NCI-H2196 (cell line): ENCODE results near the gene CKB.
A peak's percentile ranks its signal among the peaks of the same experiment; 100 is the strongest.
"Not testable (repeated sequence)": the region's sequence is repeated elsewhere in the genome, so short reads cannot be mapped to it uniquely, and the experiment has no call there.

Experiments used
- DNase-seq: peaks from one replicate; lab custom pipeline; 2025; ENCODE audit not compliant: unreplicated experiment; lab: John Stamatoyannopoulos, UW

The CKB gene

DNA sequence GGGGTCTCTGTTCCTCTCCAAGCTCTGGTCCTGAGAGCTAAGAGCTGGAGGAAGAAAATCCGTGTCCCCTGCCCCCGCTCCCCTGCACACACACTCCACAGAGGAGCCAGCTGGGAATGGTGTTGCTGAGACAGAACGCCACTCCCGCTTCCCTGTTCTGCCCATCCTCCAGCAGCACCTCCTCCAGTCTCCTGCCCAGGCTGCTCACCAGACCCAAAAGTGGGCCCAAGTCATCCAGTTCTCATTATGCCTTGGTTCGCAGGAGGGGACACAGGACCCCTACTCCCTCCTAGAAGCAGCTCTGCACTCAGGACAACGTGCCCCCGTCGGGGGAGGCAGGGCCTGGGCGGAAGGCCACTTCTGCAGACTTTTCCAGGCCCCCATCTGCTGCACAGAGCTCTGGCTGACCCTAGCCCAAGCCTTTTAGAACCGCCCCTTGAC lies 5.5 kb upstream of the CKB start:
- no peak for DNase-seq

GRCh38 chr14:103527408-103528145 lies 4.9 kb upstream of the CKB start:
- no peak for DNase-seq

DNA sequence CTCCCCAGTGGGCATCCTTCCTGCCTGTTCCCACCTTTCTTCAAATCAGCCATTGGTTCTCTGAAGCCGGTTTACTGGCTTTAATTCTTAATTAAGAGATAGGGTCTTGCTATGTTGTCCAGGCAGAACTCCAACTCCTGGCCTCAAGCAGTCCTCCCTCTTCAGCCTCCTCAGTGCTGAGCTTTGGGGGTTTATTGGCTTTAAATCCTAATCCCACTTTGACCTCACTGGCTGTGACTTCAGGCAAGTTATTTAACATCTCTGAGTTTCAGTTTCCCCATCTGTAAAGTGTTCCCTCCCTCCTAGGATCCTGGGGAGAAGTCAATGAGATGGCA lies 4.3 kb upstream of the CKB start:
- DNase-seq: no peak

DNA sequence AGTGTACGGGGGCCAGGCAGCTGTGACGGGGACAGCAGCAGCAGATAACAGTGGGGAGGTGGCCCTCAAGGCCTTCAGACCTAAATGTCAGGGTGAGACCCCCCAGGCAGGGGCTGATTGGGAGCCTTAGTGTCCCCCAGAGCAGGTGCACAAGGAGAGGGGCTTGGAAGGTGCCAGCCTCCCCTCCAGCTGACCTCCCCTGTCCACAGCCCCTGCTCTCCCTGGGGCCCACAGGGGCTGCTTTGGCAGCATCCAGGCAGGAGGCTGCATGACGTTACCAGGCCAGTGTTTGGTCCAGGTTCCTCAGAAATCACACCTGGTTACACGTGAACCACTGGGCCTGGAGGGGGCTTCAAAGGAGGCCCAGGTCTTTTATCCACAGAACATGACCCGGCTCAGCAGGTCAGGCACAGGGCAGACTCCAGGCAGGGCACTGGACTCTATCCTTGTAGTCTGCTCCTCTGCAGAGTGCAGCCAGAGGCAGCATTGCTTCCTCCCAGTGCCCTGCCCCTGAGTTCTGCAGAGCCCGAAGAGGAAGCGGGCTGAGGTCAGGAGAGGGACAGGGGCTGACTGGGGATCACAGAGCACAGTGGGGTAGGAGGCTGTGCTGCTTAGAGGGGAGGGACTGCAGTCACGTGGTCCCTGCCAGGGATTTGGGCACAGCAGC lies 3.8 kb upstream of the CKB start:
- DNase-seq: no peak

GRCh38 chr14:103525430-103526246 lies 3.0 kb upstream of the CKB start:
- not testable (repeated sequence) for DNase-seq

- no peak for DNase-seq
Measured at GRCh38 chr14:103524002-103524935, 1.6 kb upstream of the CKB start.

- DNase-seq: no peak
Measured at GRCh38 chr14:103523575-103523954, 935 bp upstream of the CKB start.

DNA sequence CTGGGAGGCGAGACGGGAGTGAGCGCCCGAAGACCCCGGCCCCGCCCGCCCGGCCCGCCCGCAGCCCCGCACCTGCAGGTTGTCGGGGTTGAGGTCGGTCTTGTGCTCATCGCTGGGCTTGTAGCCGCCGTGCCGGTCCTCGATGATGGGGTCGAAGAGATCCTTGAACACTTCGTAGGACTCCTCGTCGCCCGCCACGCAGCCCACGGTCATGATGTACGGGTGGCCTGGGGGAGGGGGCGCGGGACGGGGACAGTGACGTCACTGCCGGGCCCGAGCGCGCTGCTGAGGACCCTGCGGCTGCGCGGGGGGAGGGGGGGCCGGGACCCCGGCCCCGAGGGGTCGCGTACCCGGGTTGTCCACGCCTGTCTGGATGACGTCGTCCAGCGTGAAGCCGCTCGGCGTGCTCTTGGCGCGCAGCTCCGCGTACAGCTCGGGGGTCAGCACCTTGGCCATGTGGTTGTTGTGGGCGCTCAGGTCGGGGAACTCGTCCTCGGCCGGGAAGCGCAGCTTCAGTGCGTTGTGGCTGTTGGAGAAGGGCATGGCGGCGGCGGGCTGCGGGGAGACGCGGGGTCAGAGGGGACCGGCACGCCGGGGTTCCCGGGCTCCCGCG lies 573 bp downstream of the CKB start:
- no peak for DNase-seq

GRCh38 chr14:103521438-103521950 lies 1.1 kb downstream of the CKB start:
- DNase-seq: peak; percentile 9

- DNase-seq: peak; percentile 79
Measured at GRCh38 chr14:103520657-103521437, 1.8 kb downstream of the CKB start.

- DNase-seq: no peak
Measured at GRCh38 chr14:103520269-103520656, 2.4 kb downstream of the CKB start.

GRCh38 chr14:103519837-103520212 lies 2.8 kb downstream of the CKB start:
- DNase-seq: peak; percentile 16

- no peak for DNase-seq
Measured at GRCh38 chr14:103519043-103519836, 3.4 kb downstream of the CKB start.

DNA sequence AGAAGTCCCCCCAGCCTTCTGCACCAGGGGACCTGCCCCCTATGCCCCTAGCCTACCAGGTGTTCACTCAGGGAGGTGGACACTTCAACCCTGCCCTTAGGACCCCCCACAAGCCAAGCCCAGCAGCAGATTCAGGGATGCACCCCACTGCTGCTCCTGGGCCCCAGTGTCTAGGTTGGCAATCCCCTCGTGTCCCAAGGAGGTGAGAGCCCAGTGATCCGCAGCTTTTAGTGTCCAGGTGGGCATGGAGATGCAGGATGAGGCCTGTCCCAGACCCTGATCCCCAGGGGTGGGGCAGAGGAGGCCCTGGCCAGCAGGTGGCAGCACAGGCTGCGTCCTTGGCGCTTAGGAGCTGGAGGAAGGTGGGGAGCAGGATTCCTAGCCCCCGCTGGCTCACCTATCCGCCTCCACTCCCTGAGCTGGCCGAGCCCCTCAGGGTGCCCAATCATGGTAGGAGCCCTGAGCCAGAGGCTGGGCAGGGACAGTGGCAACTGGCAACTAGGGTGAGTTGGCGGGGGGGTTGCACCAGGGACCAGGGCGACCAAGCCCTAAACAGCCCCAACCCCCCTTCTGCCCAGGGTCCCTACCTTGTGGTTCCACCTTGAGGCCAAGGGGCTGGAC lies 4.1 kb downstream of the CKB start:
- peak; percentile 32 for DNase-seq

- no peak for DNase-seq
Measured at GRCh38 chr14:103517721-103518421, 4.8 kb downstream of the CKB start.

DNA sequence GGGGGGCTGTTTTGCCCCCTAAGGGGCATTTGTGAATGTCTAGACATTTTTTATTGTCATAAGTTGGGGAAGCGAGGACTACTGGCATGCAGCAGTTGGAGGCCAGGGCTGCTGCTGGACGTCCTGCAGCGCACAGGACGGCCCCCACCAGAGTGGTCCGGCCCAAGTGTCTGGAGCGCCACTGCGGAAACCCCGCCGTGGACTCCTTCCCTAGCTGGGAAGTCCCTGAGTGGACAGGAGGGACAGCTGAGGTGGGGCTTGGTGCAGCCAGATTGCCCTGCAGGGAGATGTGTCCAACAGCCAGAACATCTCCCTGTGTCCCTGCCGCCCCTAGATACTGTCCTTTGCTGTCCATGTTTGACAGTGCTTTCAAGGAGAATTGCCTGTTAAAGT lies 5.5 kb downstream of the CKB start:
- DNase-seq: no peak

GRCh38 chr14:103516426-103517173 lies 6.0 kb downstream of the CKB start:
- DNase-seq: no peak
